UCSD-AML1 (cell line): ENCODE results near the gene C14orf180.

Experiments used
- DNase-seq: peaks from one replicate; lab custom pipeline; 2025; ENCODE audit not compliant: unreplicated experiment; lab: John Stamatoyannopoulos, UW

The C14orf180 gene

GRCh38 chr14:104549536-104550339 lies 29.8 kb upstream of the C14orf180 start:
- no peak for DNase-seq

GRCh38 chr14:104550340-104550860 lies 29.2 kb upstream of the C14orf180 start:
- no peak for DNase-seq

GRCh38 chr14:104550861-104551728 lies 28.5 kb upstream of the C14orf180 start:
- DNase-seq: no peak

DNA sequence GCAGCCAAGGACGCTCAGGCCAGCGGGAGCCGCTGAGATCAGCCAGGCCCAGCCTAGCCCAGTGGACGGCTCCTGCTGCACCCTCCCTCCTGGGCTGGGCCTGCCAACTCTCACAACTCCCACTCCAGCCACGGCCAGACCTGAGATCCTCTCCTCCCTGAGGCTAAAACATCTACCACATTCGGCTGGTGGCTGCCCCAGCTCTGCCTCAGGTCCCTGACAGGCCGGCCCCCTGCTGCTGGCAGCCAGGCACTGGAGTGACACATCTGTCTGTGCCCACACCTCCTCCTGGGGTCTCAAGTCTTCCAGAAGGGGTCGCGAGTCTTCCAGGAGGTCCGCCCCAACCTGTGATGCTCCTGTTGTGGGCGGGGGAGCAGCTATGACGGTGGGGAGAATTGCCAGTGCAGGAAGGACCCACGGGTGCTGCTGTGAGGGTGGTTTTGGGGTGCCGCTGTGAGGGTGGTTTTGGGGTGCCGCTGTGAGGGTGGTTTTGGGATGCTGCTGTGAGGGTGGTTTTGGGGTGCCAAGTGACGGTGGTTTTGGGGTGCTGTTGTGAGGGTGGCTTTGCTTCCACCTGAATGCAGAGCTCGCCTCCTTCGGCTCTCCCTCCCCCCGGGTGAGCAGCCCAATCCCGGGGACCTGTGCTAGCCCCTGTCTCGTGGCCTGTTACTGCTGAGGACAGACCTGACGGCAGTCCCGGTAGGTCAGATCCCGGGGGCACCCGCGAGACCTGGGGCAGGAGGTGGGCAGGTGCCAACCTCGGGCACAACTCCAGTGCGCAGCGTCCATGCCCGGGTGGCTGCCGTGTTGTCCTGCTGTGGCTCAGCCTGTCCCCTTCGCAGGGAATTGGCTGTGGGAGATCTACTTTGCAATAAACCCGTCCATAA lies 27.5 kb upstream of the C14orf180 start:
- no peak for DNase-seq

DNA sequence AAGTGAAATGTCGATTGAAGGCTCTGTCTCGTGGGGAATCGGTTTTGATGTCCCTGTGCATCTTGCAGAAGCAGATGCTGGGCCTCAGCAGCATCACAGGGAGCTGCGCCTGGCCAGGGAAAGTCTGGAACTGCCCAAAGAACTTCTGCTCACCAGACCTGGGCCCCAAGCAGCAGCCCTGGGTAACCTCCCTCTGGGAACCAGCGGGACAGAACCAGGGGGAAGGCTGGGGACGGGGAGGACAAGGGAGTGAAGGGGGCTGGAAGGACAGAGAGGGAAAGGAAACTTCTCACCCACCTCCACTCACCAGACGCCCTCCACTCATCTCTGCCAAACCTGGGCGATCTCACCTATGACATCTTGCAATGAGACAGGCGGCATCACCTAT lies 26.8 kb upstream of the C14orf180 start:
- DNase-seq: no peak

DNA sequence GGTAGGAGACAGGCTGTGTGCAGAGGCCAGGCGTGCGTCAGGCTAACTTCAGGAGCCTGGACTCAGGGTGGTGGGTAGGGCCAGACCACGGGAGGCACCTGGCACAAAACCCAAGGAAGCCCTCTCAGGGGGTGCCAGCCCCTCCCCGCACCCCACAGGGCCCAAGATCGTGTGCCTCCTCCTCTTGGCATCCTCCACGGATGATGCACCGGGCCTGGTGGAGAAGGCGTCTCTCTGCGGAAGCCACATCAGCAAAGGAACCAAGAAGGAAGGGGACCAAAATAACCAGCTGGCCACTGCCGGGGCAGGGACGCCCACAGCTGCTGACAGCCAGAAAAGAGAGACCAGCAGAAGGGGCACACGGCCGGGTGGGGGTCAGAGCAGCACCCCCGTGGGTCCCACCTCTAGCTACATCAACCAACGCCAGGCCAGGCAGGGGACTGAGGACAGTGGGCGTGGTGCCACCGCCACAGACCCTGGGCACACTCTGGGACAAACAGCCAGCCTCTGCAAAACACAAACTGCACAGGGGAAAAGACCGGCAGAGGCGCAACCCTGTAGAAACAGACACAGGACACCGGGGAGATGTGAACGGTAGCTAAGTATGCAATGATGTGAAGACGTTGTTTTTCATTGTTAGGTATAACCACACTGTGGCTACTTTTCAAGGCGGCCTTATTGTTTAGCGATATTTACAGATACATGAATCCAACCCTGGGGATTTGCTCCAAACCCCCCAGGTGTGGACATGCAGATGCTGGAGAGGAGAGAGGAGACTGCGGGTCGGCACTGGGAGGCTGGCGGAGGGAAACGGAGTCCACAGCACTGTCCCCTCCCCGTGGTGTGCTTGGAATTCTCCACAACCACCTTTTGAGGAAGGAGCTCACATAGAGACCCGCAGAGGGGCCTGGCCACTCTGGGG lies 26.1 kb upstream of the C14orf180 start:
- no peak for DNase-seq

DNA sequence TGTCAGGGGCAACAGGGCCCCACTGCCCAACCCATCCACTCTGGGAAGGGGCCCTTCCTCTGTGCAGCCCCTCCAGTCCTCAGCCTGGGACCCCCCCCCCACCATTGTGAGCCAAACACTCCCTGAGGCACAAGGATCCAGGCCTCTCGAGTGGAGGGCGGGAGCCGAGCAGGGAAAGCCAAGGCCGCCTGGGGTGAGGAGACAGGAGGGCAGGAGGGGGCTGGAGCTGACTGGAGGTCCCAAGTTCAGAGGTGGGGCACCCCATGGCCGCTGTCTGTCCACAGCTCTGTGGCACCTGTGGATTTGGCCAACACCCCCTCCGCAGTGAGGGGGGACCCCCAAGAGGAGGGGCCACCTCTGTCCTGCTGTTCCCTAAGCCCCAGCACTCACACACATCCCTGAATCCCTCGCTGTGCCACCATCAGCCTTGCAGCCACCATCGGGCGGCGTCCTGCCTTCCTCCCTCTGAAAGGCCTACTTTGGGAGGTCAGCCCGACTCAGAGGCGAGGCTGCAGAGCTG lies 25.4 kb upstream of the C14orf180 start:
- no peak for DNase-seq

- no peak for DNase-seq
Measured at GRCh38 chr14:104554608-104555429, 24.7 kb upstream of the C14orf180 start.

- no peak for DNase-seq
Measured at GRCh38 chr14:104555430-104556255, 23.9 kb upstream of the C14orf180 start.

DNA sequence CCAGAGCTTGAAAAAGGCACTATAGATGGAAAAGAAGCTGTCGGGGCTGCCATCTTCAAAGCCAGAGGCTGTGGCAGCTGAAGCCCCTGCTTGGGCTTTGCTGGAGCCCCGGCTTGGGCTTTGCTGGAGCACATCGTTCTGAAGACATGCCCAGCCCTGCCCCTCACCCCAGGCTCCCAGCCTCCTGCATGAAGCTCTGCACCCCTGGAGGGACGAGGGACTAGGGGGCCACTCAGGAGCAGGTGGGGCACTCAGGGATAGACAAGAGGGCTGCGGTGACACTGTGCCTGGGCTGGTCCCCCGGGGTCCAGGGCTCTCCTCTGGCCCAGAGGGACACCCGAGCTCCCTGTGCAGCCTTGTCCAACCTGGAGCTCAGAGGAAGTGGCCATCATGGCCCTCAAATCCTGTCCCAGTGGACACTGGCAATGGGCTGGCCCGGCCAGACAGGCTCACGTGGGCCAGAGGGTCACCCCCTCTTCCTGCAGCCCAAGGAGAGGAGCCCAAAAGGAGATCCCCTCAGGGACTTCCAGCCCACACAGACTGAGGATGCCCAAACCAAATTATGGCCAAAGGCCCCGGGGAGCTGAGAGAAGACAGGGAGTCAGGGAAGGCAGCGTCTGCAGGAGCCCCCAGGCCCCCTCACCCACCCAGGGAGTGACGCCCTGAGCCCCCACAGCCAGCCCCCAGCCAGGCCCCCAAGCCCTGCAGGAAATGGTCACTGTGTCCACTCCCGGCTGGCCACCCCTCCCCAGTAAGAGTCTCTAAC lies 23.1 kb upstream of the C14orf180 start:
- DNase-seq: no peak

DNA sequence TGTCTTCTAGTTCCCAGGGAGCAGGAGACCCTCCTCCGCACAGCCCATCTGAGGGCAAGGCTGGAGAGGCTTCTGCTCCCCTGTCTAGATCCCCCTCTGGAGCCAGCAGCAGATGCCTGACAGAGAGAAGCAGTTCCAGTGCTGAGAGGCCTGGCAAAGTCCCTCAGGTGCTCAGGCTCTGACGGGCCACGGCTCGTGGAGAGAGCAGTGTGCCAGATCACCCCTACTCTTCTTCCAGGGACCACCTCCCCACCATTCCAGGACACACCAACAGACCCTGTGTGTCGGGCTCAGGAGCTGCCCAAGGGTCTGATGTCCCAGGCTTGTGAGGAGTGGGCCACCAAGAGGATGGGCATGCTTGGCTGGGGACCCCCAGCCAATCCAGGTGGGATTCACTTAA lies 22.5 kb upstream of the C14orf180 start:
- DNase-seq: no peak

GRCh38 chr14:104557766-104558165 lies 21.8 kb upstream of the C14orf180 start:
- no peak for DNase-seq

GRCh38 chr14:104558231-104559027 lies 21.1 kb upstream of the C14orf180 start:
- no peak for DNase-seq

- DNase-seq: no peak
Measured at GRCh38 chr14:104559028-104559803, 20.3 kb upstream of the C14orf180 start.

DNA sequence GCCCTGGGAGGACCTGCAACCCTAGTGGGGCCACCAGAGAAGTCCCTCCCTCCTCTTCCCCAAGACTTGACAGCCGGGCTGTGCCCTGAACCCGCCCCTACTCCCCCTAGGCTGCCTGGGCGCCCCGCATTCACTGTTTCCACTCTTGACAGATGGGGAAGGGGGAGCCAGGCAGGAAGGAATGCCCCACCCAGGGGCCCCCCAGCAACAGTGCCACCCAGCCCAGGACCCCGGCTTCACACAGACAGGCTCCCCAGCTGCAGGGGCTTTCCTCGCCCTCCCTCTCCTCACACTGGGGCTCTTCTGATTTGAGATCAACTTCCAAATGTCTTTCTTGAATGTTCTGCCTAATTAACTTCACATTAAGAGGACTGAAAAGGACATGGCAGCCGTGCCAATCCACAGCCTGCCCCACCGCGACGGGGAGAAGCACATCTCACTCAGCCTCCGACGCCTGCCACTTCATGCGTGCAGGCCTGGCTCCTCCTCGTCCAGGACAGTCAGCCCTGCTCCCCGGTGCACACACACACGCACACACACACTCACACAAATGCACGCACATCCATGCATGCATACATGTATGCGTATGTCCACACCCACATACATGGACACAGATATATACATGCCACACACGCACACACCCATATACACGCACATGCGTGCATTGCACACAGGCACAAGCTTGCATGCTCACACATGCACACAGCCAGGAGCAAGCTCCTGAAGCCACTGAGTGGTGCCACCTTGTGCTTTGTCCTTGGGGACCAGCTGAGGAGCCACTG lies 19.6 kb upstream of the C14orf180 start:
- DNase-seq: no peak
